ENCODE results near the gene KLRG1.

KLRG1 gene

DNA sequence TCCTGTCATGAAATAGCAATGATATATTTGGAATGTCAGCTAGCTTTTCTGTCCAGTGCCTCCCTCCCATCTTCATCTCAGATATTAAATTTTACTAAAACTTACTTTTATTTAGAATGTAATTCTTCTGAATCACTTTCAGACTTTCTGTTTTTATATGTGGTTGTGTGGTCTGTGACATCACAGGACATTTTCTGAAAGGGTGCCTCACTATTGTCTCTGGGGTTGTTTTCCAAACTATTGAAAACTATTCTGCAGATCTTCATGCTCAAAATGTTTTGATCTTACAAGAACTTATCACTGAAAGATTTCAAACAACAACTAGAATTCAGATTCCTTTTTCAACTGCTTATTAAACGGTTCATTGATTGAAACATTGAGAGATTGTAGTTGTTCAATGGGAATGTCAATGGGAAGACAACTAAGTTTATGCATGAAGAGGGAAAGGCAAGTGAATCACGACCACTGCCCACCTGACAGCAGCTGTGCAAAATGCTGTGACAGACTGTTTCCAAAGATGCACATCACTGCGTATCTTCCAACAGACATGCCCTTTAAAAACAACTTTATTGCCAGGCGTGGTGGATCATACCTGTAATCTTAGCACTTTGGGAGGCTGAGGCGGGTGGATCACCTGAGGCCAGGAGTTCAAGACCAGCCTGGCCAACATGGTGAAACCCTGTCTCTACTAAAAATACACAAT, 51.3 kb downstream of the KLRG1 start:
- no peak for DNase-seq

- no peak for DNase-seq
Measured at GRCh38 chr12:9041321-9041720, 52.0 kb downstream of the KLRG1 start.

DNA sequence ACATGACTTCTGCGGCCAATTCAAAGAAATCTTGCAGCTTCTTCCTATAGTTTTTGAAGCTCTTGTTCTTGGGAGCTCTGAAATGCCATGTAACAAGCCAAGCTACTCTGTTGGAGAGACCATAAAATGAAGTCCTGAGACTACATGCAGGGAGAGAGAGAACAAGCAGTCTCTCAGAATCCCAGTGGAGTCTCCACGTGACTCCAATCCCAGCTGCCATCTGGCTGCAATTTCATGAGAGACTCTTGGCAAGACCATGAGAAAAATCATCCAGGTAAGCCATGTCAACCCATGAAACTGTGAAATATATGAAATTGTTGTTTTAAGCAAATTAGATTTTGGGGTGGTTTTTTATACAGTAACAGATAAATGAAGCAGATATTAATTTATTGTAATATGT, 54.4 kb downstream of the KLRG1 start:
- DNase-seq: no peak

DNA sequence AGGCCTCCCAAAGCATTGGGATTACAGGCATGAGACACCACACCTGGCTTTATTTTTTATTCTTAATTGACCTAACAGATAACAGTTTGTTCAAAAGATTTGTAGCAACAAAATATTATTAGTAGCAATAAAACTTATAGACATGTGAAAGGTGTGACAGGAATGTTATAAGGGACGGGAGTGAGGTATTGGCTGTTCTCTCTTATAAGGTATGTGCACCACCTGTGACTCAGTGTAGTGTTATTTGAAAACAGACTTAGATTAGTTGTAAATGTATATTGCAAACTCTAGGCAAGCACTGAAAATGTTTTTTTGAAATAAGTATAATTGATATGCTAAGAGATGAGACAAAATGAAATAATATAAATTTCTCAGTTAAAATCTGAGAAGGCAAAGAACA, 57.8 kb downstream of the KLRG1 start:
- no peak for DNase-seq

DNA sequence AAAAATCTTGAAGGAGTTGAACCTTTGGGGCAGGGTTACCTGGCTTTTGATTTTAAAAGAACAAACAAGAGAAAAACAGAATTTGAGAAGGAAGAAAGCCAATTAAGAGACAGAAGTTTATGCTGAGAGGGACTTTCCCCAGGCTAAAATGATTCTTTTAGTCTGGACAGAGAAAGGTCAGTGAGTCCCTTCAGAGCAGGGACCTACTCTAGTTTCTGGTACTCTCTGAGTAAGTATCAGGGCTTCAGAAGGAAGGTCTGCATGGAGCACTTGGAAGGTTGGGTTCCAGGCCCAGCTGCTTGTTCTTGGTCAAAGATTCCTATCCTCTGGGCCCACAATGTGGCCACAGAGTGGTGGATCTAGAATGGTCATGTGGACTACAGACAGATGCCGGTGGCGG, 59.6 kb downstream of the KLRG1 start:
- no peak for DNase-seq

DNA sequence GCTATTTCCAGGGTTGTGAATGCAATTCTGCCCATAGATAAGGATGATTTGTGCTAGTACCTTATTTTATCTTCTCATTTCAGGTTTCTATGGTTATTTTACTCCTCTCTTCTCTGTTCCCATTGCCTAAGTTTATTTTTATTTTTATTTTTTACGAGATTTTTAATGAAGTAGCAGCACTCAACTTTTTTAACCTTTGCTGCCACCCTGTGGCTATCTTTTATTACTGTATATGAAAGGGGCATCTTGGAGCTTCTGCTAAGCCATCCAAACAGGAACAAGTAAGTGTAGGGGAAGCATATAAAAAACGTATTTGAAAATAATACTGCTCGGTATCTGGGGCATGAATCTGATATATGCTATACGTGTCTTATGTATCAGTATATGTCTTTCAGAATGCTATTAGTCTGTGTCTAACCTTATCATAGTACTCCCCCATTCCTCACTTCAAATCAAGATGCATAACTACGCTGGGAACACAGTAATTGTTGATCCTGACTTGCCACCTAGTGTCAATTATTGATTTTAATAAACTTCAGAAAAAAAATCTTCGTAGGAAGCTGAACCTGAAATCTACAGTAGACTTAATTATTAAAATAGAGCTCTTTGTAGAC, 60.3 kb downstream of the KLRG1 start:
- no peak for DNase-seq

DNA sequence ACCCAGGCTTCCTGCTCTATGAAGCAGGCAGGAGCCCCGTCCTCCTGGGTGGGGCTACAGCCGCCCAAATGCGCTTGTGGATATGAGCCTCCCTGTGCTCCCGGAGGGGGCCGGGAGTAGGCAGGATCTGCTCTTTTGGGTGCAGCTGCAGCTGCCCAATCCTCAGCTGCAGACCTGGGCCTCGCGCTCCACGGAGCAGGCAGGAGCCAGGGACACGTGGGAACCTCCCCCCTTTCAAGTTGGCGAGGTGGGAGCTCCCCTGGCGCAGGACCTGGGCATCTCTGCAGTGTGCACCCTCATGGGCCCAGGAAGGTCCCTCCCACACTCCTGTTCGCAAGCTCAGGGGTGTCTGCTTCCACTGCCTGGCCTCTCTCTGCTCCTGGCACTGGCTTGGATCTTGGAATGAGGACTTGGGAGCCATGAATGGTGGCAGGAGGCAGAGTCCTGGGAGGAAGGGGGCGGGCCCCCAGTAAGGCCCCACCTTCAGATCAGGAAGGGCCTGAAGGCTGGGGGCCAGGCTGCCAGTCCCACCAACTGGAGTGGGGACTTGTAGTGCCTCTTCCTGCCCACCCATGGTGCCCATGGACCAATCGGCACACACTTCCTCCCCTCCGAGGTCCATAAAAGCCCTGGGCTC, 61.3 kb downstream of the KLRG1 start:
- no peak for DNase-seq

- no peak for DNase-seq
Measured at GRCh38 chr12:9051158-9051550, 61.8 kb downstream of the KLRG1 start.

DNA sequence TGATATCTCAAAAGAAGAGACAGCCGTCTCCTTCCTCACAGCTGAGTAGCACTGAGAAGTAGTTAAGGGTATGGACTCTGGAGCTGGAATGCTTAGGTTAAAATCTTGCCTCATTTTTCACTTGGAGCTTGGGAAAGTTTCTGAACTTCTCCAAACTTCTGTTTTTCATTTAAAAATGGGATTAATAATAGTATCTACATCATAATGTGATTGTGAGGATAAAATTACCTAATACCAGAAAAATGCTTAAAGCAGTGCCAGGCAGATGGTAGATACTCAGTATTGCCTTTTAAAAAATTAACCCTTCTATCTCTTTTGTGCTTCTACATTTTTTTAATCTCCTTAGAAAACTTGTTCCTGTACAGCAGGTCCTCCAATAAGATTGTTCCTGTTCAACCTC, 63.3 kb downstream of the KLRG1 start:
- no peak for DNase-seq

All from amygdala (tissue), 56 donors.